Measurements from ENCODE around the gene PGLYRP4. TPM values are rescaled to one million over a fixed set of nuclear protein-coding genes. Genes with fewer than 3 reads are reported as not detected.

Gene PGLYRP4
- total RNA-seq, 1 donor from 2014 or later: not detected

DNA sequence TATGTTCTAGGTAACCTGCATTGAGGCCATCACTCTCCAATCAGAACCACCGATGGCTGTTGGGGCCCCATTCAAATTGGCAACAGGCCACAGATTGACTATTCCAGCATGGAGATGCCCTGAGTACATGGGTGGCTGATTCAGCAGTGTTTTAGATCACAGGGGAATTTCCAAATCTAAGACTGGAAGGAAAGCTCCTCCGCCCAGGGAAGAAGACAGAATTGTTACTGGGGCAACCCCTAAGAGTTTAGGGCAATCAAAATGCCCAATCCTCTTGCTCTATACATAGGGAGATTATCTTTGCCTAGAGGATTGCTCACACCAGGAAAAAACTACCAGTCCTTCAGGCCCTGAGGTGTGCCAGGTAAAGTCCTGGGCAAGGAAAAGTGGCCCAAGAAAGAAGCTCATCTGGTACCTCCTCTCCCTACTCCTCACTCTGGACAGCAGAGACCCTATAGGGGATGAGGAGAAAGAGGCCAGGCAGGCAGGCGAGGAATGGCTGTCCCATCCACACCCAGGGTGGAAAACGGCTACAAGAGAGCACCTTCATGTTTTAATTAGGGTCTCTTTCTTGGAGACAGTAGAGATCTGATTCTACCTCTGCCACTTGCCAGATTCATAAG is 36.4 kb upstream of the PGLYRP4 start:
- no peak for DNase-seq (ENCODE audit: missing footprints)
- ATAC-seq: no peak
- intact Hi-C loops (cut with DNase I): no loop called here

GRCh38 chr1:153380711-153381110 is 32.1 kb upstream of the PGLYRP4 start:
- DNase-seq (ENCODE audit: missing footprints): no peak
- intact Hi-C loops (cut with DNase I): no loop called here
- ATAC-seq: no peak

GRCh38 chr1:153379591-153379990 is 30.9 kb upstream of the PGLYRP4 start:
- no peak for ATAC-seq
- intact Hi-C loops (cut with DNase I): no loop called here

GRCh38 chr1:153375511-153375910 is 26.9 kb upstream of the PGLYRP4 start, which contains the start of gene S100A12:
S100A12 (minus strand) TSS chr1:153375621; CDS start chr1:153374592, 1,029 bp downstream.
- intact Hi-C loops (cut with DNase I): no loop called here
- DNase-seq (ENCODE audit: missing footprints) (no peak), ATAC-seq (no peak)

More at GRCh38 chr1:153379591-153379990, 30.9 kb upstream of the PGLYRP4 start:
- DNase-seq (ENCODE audit: missing footprints): no peak

GRCh38 chr1:153374071-153374470 is 25.4 kb upstream of the PGLYRP4 start:
- ATAC-seq: peak; percentile 50
- intact Hi-C loops (cut with DNase I): no loop called here
- DNase-seq (ENCODE audit: missing footprints): no peak

DNA sequence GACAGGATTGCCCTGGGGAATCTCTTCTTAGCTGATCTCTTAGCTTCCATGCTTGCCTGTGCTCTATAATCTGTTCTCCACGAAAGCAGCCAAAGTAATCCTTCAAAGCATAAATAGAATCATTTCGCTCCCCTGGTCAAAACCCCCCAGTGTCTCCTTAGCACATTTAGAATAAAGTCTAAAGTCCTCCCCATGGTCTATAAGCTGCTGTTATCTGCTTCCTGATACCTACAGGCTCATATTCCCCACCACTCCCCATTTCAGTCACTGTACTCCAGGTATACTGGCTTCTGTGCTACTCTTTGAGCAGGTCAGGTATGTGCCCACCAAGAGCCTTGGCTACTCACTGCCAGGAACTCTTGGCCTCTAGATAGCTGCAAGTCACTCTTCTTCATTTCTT is 23.9 kb upstream of the PGLYRP4 start:
- intact Hi-C loops (cut with DNase I): no loop called here
- ATAC-seq (no peak), DNase-seq (ENCODE audit: missing footprints) (no peak)

DNA sequence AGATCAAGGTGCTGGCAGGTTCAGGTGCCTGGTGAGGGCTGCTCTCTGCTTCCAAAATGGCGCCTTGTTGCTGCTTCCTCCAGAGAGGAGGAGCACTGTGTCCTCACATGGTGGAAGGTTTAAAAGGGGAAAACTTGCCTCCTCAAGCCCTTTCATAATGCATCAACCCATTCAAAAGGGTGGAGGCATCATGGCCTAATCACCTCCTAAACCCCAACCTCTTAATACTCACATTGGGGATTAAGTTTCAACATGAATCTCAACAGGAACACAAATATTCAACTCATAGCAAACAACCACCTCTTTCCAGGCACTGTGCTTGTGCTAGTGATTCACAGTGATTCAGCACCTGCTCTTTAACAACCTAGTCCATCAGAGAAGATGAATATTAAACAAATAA is 22.6 kb upstream of the PGLYRP4 start:
- no peak for ATAC-seq
- no peak for DNase-seq (ENCODE audit: missing footprints)
- intact Hi-C loops (cut with DNase I): no loop called here

DNA sequence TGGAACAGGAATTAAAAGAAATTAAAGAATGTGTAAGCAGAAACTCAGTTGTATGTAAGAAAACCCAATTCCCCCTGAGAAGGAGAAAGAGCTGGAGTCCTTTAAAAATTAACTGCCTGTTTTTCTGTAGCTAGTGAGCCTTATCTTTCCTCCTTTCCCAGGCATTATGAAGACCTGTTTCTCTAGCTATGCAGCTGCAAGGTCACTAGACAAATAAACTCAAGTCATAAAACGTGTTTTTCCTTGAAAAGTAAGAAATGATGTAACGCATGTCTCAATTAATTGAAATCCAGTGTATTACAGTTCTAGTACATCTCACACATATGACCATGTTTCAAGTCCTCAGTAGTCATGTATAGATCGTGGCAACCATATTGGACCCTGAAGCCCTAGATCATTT is 21.5 kb upstream of the PGLYRP4 start:
- ATAC-seq (no peak), DNase-seq (ENCODE audit: missing footprints) (no peak)
- intact Hi-C loops (cut with DNase I): no loop called here

DNA sequence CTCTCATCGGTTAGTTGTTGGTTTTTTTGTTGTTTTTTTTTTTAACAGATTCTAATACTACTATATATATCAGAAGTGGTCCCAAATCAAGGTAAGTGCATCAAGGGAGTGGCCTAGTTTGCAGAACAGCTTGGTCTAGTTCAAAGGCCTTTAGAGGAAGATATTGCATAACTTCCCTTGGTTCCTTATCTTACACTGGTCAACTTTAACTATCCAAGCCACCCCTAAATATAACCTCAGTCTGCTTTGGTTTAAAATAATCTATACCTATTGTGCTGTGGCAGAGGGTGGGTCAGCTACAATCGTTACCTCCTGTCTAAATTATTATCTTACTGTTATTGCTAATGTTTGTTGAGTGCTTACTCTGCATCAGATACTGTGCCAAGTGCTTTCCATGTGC is 19.9 kb upstream of the PGLYRP4 start:
- ATAC-seq (no peak), DNase-seq (ENCODE audit: missing footprints) (no peak)
- intact Hi-C loops (cut with DNase I): no loop called here

GRCh38 chr1:153367090-153367489 is 18.4 kb upstream of the PGLYRP4 start:
- ATAC-seq (no peak), DNase-seq (ENCODE audit: missing footprints) (no peak)
- intact Hi-C loops (cut with DNase I): no loop called here

GRCh38 chr1:153366261-153366660 is 17.6 kb upstream of the PGLYRP4 start:
- ATAC-seq (no peak), DNase-seq (ENCODE audit: missing footprints) (no peak)
- intact Hi-C loops (cut with DNase I): no loop called here

DNA sequence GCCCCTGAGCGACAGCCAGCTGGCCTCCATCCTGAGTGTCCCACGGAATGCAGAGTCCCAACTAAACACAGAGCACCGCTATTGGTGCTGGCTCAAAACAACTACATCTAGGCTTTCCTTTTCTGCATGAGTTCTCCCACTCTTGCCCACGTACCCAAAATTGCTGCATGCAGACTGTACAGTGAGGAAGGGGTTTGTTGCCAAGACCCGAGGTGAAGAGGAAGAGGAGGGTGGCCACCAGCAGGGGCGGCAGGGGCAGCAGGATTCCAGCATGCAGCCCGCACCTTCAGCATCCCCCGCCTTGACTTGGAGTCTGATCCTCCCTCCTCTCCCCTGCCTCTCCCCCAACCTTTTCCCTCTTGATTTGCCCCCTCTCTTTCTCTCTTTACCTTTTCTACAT is 17.1 kb upstream of the PGLYRP4 start:
- ATAC-seq (no peak), DNase-seq (ENCODE audit: missing footprints) (no peak)
- intact Hi-C loops (cut with DNase I): no loop called here

GRCh38 chr1:153364766-153365666 is 16.4 kb upstream of the PGLYRP4 start:
- intact Hi-C loops (cut with DNase I): loop anchor here (5.0 kb wide), 1 partner anchor 202 kb away; the partner anchor contains the start of gene S100A2
- DNase-seq (ENCODE audit: missing footprints) (no peak), ATAC-seq (no peak)

DNA sequence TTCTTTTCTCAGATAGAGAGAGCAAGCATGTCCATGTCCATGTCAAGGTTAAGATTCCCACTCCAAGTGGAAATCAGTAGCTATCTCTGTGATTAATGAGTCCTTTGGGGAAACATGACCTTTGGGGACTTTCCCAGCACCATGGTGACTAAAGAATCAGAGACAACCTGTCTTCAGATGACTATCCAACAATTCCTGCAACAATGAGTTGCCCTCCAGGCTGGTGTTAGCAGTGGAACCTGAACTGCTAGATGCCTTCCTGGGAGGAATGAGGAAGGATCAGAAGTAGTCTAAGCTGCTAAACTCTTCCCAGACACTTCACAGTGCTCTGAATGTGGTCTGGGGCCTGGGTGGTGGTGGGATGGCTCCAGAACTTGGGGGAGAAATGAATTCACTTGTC is 15.5 kb upstream of the PGLYRP4 start:
- no peak for ATAC-seq
- intact Hi-C loops (cut with DNase I): loop anchor here (5.0 kb wide), 1 partner anchor 203 kb away; the partner anchor contains the start of gene S100A2
- no peak for DNase-seq (ENCODE audit: missing footprints)

GRCh38 chr1:153363641-153364040 is 15.0 kb upstream of the PGLYRP4 start:
- intact Hi-C loops (cut with DNase I): loop anchor here (5.0 kb wide), 1 partner anchor 204 kb away; the partner anchor contains the start of gene S100A2
- DNase-seq (ENCODE audit: missing footprints) (no peak), ATAC-seq (no peak)

- intact Hi-C loops (cut with DNase I): loop anchor here (5.0 kb wide), 1 partner anchor 205 kb away; the partner anchor contains the start of gene S100A2
- DNase-seq (ENCODE audit: missing footprints) (no peak), ATAC-seq (no peak)
These were observed 13.6 kb upstream of the PGLYRP4 start for GRCh38 chr1:153362187-153362775.

DNA sequence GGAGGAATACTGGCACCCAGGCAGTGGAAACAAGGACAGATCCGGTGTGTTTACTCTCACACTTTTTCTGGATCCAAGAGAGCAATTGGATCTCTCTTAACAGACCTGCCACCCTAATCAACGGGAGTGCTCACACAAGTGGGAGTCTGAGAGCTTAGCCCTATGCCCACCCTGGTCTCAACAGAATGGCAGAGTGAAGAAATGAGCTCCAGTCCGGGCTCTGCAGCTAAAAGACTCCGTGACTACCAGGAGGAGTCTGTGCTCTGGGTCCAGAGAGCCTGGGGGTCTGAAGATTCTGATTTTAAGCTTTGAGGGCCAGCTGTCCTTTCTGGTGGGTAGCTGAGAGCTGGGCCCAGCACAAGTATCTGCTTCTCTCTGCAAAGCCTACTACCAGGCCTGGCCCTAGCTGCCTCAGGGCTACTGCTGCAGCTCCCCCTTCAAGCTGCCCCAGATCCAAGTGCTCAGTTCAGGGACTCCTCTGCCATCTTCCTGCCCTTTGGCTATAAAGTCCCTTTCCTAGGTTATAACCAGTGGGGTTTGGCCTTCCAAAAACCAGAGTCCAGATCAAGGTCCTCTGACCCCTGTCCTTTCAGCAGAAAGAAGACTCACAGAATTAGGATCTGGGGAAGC is 13.0 kb upstream of the PGLYRP4 start:
- ATAC-seq (no peak), DNase-seq (ENCODE audit: missing footprints) (no peak)
- intact Hi-C loops (cut with DNase I): loop anchor here (5.0 kb wide), 1 partner anchor 206 kb away; the partner anchor contains the start of gene S100A2

DNA sequence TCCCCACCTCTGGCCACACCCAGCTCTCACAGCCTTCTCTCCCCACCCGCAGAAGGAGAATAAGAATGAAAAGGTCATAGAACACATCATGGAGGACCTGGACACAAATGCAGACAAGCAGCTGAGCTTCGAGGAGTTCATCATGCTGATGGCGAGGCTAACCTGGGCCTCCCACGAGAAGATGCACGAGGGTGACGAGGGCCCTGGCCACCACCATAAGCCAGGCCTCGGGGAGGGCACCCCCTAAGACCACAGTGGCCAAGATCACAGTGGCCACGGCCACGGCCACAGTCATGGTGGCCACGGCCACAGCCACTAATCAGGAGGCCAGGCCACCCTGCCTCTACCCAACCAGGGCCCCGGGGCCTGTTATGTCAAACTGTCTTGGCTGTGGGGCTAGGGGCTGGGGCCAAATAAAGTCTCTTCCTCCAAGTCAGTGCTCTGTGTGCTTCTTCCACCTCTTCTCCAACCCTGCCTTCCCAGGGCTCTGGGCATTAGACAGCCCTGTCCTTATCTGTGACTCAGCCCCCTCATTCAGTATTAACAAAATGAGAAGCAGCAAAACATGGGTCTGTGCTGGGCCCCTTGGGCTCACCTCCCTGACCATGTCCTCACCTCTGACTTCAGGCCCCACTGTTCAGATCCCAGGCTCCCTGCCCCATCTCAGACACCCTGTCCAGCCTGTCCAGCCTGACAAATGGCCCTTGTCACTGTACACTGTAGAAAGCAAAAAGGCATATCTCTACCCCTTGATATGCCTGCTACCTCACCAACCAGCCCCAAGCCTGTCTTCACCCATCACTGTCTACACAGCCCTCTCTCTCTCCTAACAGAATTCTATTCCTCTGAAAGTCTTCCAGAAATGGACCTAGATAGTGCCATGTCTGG is 12.2 kb upstream of the PGLYRP4 start:
- intact Hi-C loops (cut with DNase I): loop anchor here (5.0 kb wide), 1 partner anchor 206 kb away; the partner anchor contains the start of gene S100A2

More for the DNA sequence above, 12.2 kb upstream of the PGLYRP4 start:
- no peak for ATAC-seq
- peak; percentile 50 for DNase-seq (ENCODE audit: missing footprints)
